A673 (cell line): ENCODE measurements around the gene CTDSP1.

ENCODE experiments used
- EZH2 ChIP-seq: fragments of 200-600 bp; sonication (generic); IDR thresholded peaks from 2 replicates; pipeline ENCODE4 v1.6.1; 2017; ENCODE audit warnings: borderline replicate concordance, low read depth, mild to moderate bottlenecking, mixed read lengths, antibody characterized with exemption, low read length; ENCODE audit not compliant: poor library complexity, severe bottlenecking
- TF ChIP-seq, protein P1 (sequence below): fragments of 300-800, 200-600 bp; sonication (generic); conservative IDR thresholded peaks from 2 replicates; pipeline ENCODE4 v1.5.1; 2017; ENCODE audit warnings: low read depth, mild to moderate bottlenecking, antibody characterized with exemption, low read length, moderate library complexity, mixed read lengths

DNA sequence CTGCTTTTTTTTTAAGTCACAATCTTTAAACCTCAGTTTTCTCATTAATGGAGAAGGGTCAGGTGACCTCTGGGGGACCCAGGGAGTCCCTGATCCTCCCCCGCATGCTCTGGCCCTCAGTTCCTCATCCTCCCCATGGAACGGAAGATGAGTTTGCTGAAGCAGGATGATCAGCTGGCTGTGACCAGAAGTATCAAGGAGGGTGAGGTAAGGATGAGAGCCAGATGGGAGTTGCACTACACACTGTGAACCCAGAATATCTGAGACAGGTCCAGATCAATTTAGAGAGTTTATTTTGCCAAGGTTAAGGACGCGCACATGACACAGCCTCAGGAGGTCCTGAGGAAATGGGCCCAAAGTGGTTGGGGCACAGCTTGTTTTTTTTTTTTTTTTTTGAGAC, 39.2 kb upstream of the CTDSP1 start:
- TF ChIP-seq, protein P1, sequence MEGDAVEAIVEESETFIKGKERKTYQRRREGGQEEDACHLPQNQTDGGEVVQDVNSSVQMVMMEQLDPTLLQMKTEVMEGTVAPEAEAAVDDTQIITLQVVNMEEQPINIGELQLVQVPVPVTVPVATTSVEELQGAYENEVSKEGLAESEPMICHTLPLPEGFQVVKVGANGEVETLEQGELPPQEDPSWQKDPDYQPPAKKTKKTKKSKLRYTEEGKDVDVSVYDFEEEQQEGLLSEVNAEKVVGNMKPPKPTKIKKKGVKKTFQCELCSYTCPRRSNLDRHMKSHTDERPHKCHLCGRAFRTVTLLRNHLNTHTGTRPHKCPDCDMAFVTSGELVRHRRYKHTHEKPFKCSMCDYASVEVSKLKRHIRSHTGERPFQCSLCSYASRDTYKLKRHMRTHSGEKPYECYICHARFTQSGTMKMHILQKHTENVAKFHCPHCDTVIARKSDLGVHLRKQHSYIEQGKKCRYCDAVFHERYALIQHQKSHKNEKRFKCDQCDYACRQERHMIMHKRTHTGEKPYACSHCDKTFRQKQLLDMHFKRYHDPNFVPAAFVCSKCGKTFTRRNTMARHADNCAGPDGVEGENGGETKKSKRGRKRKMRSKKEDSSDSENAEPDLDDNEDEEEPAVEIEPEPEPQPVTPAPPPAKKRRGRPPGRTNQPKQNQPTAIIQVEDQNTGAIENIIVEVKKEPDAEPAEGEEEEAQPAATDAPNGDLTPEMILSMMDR, result no peak
- TF ChIP-seq EZH2, result no peak
